Thoracic aorta endothelial cell (primary cell): Measurements from ENCODE around the gene SENP1. TPM values are rescaled to one million over a fixed set of nuclear protein-coding genes. Genes with fewer than 3 reads are reported as not detected.

ENCODE experiments used
- small RNA-seq: library from RNA; depleted of rRNA; stranded (forward); fragments of <200 nt; gene quantifications from one replicate; pipeline ENCODE3, GENCODE V24; 2012
- total RNA-seq: library from RNA; depleted of rRNA; stranded (reverse); fragments of >200 nt; gene quantifications from 2 replicates; pipeline ENCODE4 v1.2.3, GENCODE V29; 2012

SENP1 gene
- total RNA-seq, result 36.9 and 37.1 TPM in 2 replicates

DNA sequence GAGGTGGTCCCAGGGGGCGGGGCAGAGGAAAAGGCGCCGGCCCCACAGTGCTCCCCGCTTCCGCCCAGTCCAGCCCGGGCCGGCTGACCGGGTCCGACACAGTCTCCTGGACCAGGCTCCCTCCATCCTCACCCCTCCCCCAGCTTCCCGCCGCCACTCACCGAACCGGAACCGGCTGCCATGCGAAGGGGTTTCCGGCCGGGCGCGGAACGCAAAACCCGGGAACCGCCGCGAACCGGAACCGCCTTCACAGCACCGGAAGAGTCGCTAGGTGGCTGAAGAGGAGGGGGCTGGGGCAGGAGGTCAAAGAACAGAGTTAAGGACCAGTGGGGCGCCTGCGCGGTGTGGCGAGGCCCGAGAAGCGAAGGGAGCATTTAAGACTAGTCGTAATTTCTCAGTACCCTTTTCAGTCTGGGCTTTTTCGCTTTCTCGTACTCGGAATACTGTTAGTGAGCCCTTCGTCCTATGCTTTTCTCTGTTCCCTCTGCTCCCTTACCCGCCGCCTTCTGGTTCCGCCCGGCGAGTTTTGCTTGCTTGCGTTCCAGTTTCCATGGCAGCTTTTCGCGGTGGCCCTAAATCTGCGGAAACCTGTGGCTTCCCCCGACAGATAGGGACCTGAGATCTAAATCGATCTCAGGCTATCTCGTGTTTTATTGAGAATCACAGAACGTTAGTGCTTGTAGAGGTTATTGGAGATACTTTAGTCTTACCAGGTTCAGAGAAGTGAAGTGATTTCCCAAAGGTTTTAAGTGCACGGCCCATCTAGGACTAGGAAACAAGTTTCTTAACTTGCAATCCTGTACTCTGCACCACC, at the start of gene SENP1:
Gene SENP1, minus strand, starts transcription at position 213 of the 814 bp plus-strand sequence. CDS start 4,607 bp downstream, outside the sequence.

DNA sequence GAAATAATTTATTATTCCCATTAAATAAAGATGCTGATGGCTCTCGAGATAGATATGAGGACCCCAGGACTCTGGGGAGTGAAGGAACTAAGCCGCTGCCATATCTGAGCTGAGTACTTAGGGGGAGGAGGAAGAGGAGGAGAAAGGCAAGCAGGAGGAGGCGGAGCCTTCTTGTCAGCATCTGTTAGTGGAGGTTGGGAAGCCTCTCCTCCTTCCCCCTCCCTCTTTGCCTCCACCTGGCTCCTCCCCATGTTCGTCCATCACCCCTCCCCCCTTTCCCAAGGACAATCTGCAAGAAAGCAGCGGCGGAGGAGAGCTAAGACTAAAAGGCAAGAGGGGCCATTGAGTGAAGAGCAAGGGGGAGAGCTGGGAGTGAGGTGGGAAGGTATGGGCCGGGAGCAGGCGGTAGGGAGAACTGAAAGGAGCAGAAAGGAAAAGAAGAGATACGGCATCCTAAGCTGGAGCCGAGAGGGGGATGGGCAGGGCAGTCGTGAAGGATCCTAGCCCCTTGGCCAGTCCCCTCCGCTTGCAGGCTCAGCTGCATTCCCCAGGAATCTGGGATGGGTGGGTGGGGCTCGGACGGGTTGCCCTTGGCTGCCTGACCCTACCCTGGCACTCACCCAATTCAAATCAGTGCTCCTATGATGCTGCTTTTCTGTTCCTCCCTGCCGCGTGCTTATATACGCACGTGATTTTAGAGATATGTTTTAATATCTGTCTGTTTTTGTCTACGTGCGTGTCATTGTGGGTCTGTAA, 13.4 kb upstream of the SENP1 start, which contains the start of gene PFKM:
Gene PFKM, plus strand, starts transcription at position 287 of the 756 bp plus-strand sequence. CDS start 3,411 bp downstream, outside the sequence.

DNA sequence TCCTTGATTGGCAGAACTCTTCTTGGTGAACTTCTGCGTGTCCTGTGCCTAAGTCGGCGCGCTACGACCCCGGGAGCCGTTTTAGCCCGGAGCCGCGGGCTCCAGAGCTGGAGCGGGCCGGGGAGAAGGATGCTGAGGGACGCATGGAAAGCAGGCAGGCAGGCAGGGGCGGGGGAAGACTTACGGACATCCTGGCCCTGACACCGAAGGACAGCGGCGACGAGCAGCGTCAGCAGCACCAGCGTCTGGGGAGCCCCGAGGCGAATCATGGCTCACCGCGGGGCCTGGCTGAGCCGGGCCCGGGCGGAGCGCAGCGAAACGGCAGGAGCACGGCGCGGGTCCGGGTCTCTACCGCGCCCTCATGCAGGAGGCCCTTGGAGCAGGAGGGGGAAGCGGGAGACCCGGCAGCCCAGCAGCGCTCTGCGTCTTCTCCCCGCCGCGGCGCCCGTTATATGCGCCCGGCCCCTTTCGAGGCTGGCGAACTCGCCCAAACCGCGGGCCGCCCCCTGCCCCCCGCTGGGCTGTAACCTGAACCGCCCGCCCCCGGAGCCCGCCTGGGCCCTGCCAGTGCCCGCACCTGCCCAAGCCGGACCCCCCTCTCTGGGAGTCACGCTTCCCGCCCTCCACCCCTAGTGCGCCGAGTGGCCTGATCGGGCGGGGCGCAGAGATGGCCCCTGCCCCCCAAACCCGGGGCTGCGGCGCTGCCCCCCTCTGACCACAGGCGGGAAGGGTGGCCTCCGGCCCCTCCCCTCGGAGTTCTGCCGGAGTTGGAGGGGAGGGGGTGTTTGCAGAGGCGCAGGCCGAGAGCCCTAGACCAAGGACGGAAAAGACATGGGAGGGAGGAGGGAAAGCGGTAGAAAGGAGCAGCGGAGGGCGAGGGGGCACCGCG, 101.6 kb downstream of the SENP1 start, which contains the start of gene COL2A1:
Gene COL2A1, minus strand, starts transcription at position 424 of the 889 bp plus-strand sequence. Its CDS starts 155 bp downstream, at position 269.

Small RNA genes within 50 kb of the gene (small RNA-seq; reads per million reads assigned to genes)
- gene MIR6505 (1.3 reads per million, percentile 30 among the genes with 10 or more reads in this experiment), gene RNU6-1203P (not detected)

Other genes starting within 250 kb of the SENP1 start
- gene VDR, start 201.1 kb downstream of the SENP1 start, total RNA-seq, result 0.80 and 1.1 TPM in 2 replicates
- gene TMEM106C, start 142.5 kb downstream of the SENP1 start, total RNA-seq, result 62.0 and 104 TPM in 2 replicates
- not detected in 2 replicates for gene COL2A1, start 101.6 kb downstream of the SENP1 start, total RNA-seq
- gene PFKM, start 13.3 kb upstream of the SENP1 start, total RNA-seq, result 70.7 and 73.5 TPM in 2 replicates
- 25.1 and 25.4 TPM in 2 replicates for gene ASB8, start 51.4 kb upstream of the SENP1 start, total RNA-seq
- 0.13 and 0.36 TPM in 2 replicates for gene CCDC184, start 77.6 kb upstream of the SENP1 start, total RNA-seq
- gene OR10AD1, start 97.2 kb upstream of the SENP1 start, total RNA-seq, result not detected in 2 replicates
- 3.4 and 6.6 TPM in 2 replicates for gene ZNF641, start 244.8 kb upstream of the SENP1 start, total RNA-seq